ENCODE measurements around the gene WDR73. TPM values are rescaled to one million over a fixed set of nuclear protein-coding genes. Genes with fewer than 3 reads are reported as not detected.

Gene WDR73
- total RNA-seq, 1 donor from 2014 or later, result 18.5 TPM

- H3K27me3 ChIP-seq (ENCODE audit: control insufficient read depth, insufficient read depth, low read length), result no peaks in the 10 kb centered on the region
- peaks cover 1% of the 10 kb centered on the region for H3K36me3 ChIP-seq (ENCODE audit: control insufficient read depth, insufficient read depth, low read length)
- H3K4me3 ChIP-seq (ENCODE audit: low read depth, low read length), result no peak overlapping the region
- DNase-seq (ENCODE audit: low read depth), result peak; percentile 68
- no peak for TF ChIP-seq CTCF (IDR thresholded peaks at IDR 0.05; ENCODE audit: insufficient read depth, low read length, poor library complexity, severe bottlenecking)
Observed at GRCh38 chr15:84681831-84682230, 27.7 kb upstream of the WDR73 start.

GRCh38 chr15:84671211-84671610, 17.1 kb upstream of the WDR73 start:
- Histone ChIP-seq H3K4me3 (ENCODE audit: low read depth, low read length) (no peak overlapping the region), H3K27me3 (ENCODE audit: control insufficient read depth, insufficient read depth, low read length) (no peaks in the 10 kb centered on the region), H3K36me3 (ENCODE audit: control insufficient read depth, insufficient read depth, low read length) (peaks cover 3% of the 10 kb centered on the region)
- no peak for TF ChIP-seq CTCF (IDR thresholded peaks at IDR 0.05; ENCODE audit: insufficient read depth, low read length, poor library complexity, severe bottlenecking)
- no peak for DNase-seq (ENCODE audit: low read depth)

- no peaks in the 10 kb centered on the region for H3K27me3 ChIP-seq (ENCODE audit: control insufficient read depth, insufficient read depth, low read length)
- DNase-seq (ENCODE audit: low read depth), result no peak
- H3K36me3 ChIP-seq (ENCODE audit: control insufficient read depth, insufficient read depth, low read length), result peaks cover 3% of the 10 kb centered on the region
- TF ChIP-seq CTCF (IDR thresholded peaks at IDR 0.05; ENCODE audit: insufficient read depth, low read length, poor library complexity, severe bottlenecking), result no peak
- H3K4me3 ChIP-seq (ENCODE audit: low read depth, low read length), result no peak overlapping the region
Observed at GRCh38 chr15:84669726-84670125, 15.6 kb upstream of the WDR73 start.

- DNase-seq (ENCODE audit: low read depth), result no peak
- H3K4me3 ChIP-seq (ENCODE audit: low read depth, low read length), result no peak overlapping the region
- no peaks in the 10 kb centered on the region for H3K27me3 ChIP-seq (ENCODE audit: control insufficient read depth, insufficient read depth, low read length)
- peaks cover 3% of the 10 kb centered on the region for H3K36me3 ChIP-seq (ENCODE audit: control insufficient read depth, insufficient read depth, low read length)
- TF ChIP-seq CTCF (IDR thresholded peaks at IDR 0.05; ENCODE audit: insufficient read depth, low read length, poor library complexity, severe bottlenecking), result no peak
Observed at GRCh38 chr15:84668221-84668982, 14.3 kb upstream of the WDR73 start.

- no peaks in the 10 kb centered on the region for H3K27me3 ChIP-seq (ENCODE audit: control insufficient read depth, insufficient read depth, low read length)
- H3K4me3 ChIP-seq (ENCODE audit: low read depth, low read length), result no peak overlapping the region
- no peak for TF ChIP-seq CTCF (IDR thresholded peaks at IDR 0.05; ENCODE audit: insufficient read depth, low read length, poor library complexity, severe bottlenecking)
- no peak for DNase-seq (ENCODE audit: low read depth)
- peaks cover 3% of the 10 kb centered on the region for H3K36me3 ChIP-seq (ENCODE audit: control insufficient read depth, insufficient read depth, low read length)
Observed at GRCh38 chr15:84666373-84666772, 12.3 kb upstream of the WDR73 start.

- H3K36me3 ChIP-seq (ENCODE audit: control insufficient read depth, insufficient read depth, low read length), result no peaks in the 10 kb centered on the region
- no peak for TF ChIP-seq CTCF (IDR thresholded peaks at IDR 0.05; ENCODE audit: insufficient read depth, low read length, poor library complexity, severe bottlenecking)
- no peak overlapping the region for H3K4me3 ChIP-seq (ENCODE audit: low read depth, low read length)
- DNase-seq (ENCODE audit: low read depth), result no peak
- no peaks in the 10 kb centered on the region for H3K27me3 ChIP-seq (ENCODE audit: control insufficient read depth, insufficient read depth, low read length)
Observed at GRCh38 chr15:84661001-84661400, 6.9 kb upstream of the WDR73 start.
